Fibroblast of the aortic adventitia (primary cell): Measurements from ENCODE around the gene OR51E1. TPM values are rescaled to one million over a fixed set of nuclear protein-coding genes. Genes with fewer than 3 reads are reported as not detected.

ENCODE experiments used
- DNase-seq: peaks from one replicate; pipeline ENCODE4 v3.0.0-alpha.2; 2010; ENCODE audit warnings: low read depth
- H3K4me3 ChIP-seq: 2 replicates; pipeline ENCODE4 v1.5.1; 2011; ENCODE audit warnings: low read depth, mild to moderate bottlenecking, control low read depth, low read length, moderate library complexity
- total RNA-seq: library from RNA; depleted of rRNA; stranded (reverse); fragments of >200 nt; gene quantifications from 2 replicates; pipeline ENCODE4 v1.2.3, GENCODE V29; 2012; ENCODE audit warnings: low replicate concordance
- TF ChIP-seq, protein P1 (sequence below): IDR thresholded peaks from 2 replicates; pipeline ENCODE4 v1.5.1; 2011; ENCODE audit warnings: mild to moderate bottlenecking, low read length, control low read depth, inconsistent platforms; ENCODE audit not compliant: insufficient read depth

Gene OR51E1
- total RNA-seq, 1 donor = not detected

- TF ChIP-seq, protein P1, sequence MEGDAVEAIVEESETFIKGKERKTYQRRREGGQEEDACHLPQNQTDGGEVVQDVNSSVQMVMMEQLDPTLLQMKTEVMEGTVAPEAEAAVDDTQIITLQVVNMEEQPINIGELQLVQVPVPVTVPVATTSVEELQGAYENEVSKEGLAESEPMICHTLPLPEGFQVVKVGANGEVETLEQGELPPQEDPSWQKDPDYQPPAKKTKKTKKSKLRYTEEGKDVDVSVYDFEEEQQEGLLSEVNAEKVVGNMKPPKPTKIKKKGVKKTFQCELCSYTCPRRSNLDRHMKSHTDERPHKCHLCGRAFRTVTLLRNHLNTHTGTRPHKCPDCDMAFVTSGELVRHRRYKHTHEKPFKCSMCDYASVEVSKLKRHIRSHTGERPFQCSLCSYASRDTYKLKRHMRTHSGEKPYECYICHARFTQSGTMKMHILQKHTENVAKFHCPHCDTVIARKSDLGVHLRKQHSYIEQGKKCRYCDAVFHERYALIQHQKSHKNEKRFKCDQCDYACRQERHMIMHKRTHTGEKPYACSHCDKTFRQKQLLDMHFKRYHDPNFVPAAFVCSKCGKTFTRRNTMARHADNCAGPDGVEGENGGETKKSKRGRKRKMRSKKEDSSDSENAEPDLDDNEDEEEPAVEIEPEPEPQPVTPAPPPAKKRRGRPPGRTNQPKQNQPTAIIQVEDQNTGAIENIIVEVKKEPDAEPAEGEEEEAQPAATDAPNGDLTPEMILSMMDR = no peak
- no peak overlapping the region for H3K4me3 ChIP-seq
- no peak for DNase-seq
These were observed 41.0 kb downstream of the OR51E1 start for GRCh38 chr11:4684631-4685285.

DNA sequence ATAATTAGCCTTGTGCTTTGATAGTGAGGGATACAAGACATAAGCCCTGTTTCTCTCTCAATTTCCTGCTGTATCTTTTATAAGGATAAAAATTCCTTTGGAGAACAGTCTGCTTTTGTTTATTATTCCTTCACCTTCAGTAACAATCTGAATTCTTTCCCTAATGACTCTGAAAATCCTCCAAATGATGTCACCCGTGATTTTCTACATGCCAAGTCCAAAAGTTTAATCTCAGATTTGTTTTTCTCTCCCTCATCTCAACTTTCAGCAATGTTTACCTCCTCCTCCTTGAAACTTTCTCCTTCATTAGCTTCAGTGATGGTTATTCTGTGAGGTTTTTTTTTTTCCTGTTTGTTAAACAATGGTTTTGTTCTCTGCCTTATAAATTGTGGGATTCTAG, 51.7 kb downstream of the OR51E1 start:
- TF ChIP-seq, protein P1 = no peak
- DNase-seq = no peak
- H3K4me3 ChIP-seq = no peak overlapping the region

DNA sequence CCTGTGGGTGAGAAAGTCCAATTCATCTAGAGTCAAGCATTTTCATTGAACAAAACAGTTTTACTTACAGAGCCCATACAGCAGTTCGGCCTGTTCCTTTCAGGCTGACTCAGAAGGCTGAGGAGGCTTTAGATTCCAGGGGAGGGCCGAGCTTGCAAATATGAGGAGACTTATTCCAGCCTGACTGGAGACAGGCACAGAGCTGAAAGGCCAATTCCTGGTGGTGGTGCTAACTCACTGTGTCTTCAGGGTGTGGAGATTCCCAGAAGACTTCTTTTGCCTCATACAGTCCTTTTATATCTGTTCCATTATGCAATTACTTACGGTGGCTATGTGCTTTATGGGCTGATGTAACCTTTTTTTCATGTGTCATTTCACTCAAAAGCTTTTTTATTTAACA, 53.8 kb downstream of the OR51E1 start, which contains the start of gene OR51E2:
Gene OR51E2 (minus strand): TSS at position 269 of the 400 bp plus-strand sequence. CDS start 15,142 bp downstream, outside the sequence.
- H3K4me3 ChIP-seq = no peak within 1 kb of the TSS
- DNase-seq = no peak
- TF ChIP-seq, protein P1 = no peak

DNA sequence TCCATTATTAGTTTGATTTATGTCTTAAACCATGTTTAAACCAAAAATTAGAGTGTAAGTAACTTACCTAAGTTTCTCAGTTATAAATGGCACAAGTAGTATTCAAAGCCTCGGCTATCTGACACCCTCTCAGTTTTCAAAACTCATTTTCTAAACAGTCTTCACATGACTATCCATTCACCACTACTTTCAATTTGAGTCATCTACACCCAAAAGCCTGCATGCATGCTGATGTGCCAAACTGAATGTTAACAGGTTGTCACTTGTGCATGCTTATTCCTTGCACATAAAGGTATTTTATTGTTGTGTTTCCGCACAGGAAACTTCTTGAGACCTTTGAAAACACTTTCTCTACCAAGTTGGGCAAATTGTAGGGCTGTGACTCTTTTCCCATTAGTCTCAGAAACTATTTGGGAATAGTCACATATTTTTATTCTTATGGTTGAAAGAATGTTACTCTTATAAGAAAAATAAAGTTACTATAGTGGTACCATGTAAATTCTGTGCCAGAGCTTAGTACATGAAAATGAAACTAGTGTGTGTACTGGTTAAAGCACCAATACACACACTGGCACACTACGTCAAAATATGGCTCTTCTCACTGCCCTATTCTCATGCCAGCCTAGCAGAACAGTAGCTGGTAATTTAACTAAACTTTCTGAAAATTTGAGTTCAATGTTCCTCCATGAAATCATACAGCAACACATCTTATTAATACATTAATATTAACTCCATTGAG, 56.1 kb downstream of the OR51E1 start:
- DNase-seq = no peak
- TF ChIP-seq, protein P1 = no peak
- H3K4me3 ChIP-seq = no peak overlapping the region

- H3K4me3 ChIP-seq = no peak overlapping the region
- DNase-seq = no peak
- TF ChIP-seq, protein P1 = no peak
These were observed 56.6 kb downstream of the OR51E1 start for GRCh38 chr11:4700436-4700820.

- no peak within 1 kb of the TSS for H3K4me3 ChIP-seq
- no peak for DNase-seq
- TF ChIP-seq, protein P1 = no peak
These were observed 60.4 kb downstream of the OR51E1 start, which contains the start of gene MMP26 for GRCh38 chr11:4704054-4704789. TSS of gene MMP26 (plus strand) at chr11:4704784.
